Endothelial cell of umbilical vein (primary cell): ENCODE data around the gene SCLY. TPM values are rescaled to one million over a fixed set of nuclear protein-coding genes. Genes with fewer than 3 reads are reported as not detected.

Experiments used
- BruUV-seq: library from RNA; stranded (reverse); fragments of 400-500 nt; replicated peaks from 2 replicates; lab custom pipeline; 2021; lab: Mats Ljungman, UMichigan
- CTCF ChIA-PET: fragments of 300-600, 350-600 bp; sonication (Branson Sonifier 250); formaldehyde crosslinking; loops from one replicate; lab custom pipeline; 2021; ENCODE audit warnings: antibody characterized with exemption, inconsistent platforms; lab: Charles Lee
- POLR2A ChIA-PET: fragments of 300-600, 350-600 bp; sonication (Branson Sonifier 250); formaldehyde crosslinking; loops from one replicate; lab custom pipeline; 2021; ENCODE audit warnings: antibody characterized with exemption, inconsistent platforms; lab: Charles Lee
- DNase-seq: peaks from one replicate; pipeline ENCODE4 v3.0.0-alpha.2; 2011; ENCODE audit warnings: low read depth, low spot score
- FAIRE-seq: peaks from 2 replicates; lab custom pipeline; 2011; peaks lifted over from hg19 to GRCh38; lab: Jason Lieb, UNC
- H2AFZ ChIP-seq: 2 replicates; pipeline ENCODE4 v1.6.0; 2012; ENCODE audit warnings: low read depth, low read length, control low read depth, inconsistent platforms
- H3K27ac ChIP-seq: 2 replicates; pipeline ENCODE4 v1.5.1; 2011; ENCODE audit warnings: low read depth, mild to moderate bottlenecking, control low read depth, low read length, moderate library complexity; ENCODE audit not compliant: insufficient read depth
- H3K27me3 ChIP-seq, 2 experiments: 2 replicates each; pipeline versions ENCODE4 v1.6.0 to v1.6.1; 2011; ENCODE audit warnings: low read length in 2 of 2, mixed read lengths in 1 of 2; ENCODE audit not compliant: control insufficient read depth in 2 of 2, insufficient read depth in 2 of 2
- H3K36me3 ChIP-seq, 2 experiments: 2 replicates in 1 of 2; 3 replicates in 1 of 2; pipeline ENCODE4 v1.5.1; 2011; ENCODE audit warnings: low read length in 2 of 2, mild to moderate bottlenecking in 1 of 2, moderate library complexity in 1 of 2; ENCODE audit not compliant: control insufficient read depth in 2 of 2, insufficient read depth in 2 of 2; ENCODE audit errors: extremely low read depth in 1 of 2
- H3K4me1 ChIP-seq: 3 replicates; pipeline ENCODE4 v1.5.1; 2011; ENCODE audit warnings: mild to moderate bottlenecking, low read length; ENCODE audit not compliant: control insufficient read depth, insufficient read depth; ENCODE audit errors: extremely low read depth
- H3K4me2 ChIP-seq: 2 replicates; pipeline ENCODE4 v1.6.1; 2011; ENCODE audit warnings: low read length, control low read depth, mixed read lengths; ENCODE audit not compliant: insufficient read depth
- H3K4me3 ChIP-seq, 3 experiments: fragments of 200-600 bp in 1 of 3; sonication (generic), shearing (Covaris generic) in 1 of 3; replicated peaks in 1 of 3; 2 replicates each; pipeline ENCODE4 v1.5.1; 2011 to 2016; ENCODE audit warnings: control low read depth in 3 of 3, low read length in 3 of 3, mild to moderate bottlenecking in 2 of 3, inconsistent platforms in 1 of 3, low read depth in 1 of 3, moderate library complexity in 1 of 3; ENCODE audit not compliant: insufficient read depth in 1 of 3
- H3K79me2 ChIP-seq: 2 replicates; pipeline ENCODE4 v1.6.0; 2012; ENCODE audit warnings: low read length, inconsistent platforms; ENCODE audit not compliant: control insufficient read depth, insufficient read depth
- H3K9ac ChIP-seq: replicated peaks from 2 replicates; pipeline ENCODE3; 2011; ENCODE audit warnings: low read length, control low read depth; ENCODE audit not compliant: insufficient read depth; ENCODE audit errors: extremely low read depth
- H3K9me1 ChIP-seq: replicated peaks from 3 replicates; pipeline ENCODE4 v1.6.0; 2011; ENCODE audit warnings: mild to moderate bottlenecking, low read length; ENCODE audit not compliant: control insufficient read depth, insufficient read depth; ENCODE audit errors: extremely low read depth
- H3K9me3 ChIP-seq: replicated peaks from 2 replicates; pipeline ENCODE4 v1.5.1; 2012; ENCODE audit warnings: low read length, inconsistent platforms; ENCODE audit not compliant: control insufficient read depth, insufficient read depth
- H4K20me1 ChIP-seq: replicated peaks from 2 replicates; pipeline ENCODE3; 2011; ENCODE audit warnings: mild to moderate bottlenecking, low read length; ENCODE audit not compliant: control insufficient read depth, insufficient read depth; ENCODE audit errors: extremely low read depth
- EZH2 ChIP-seq: IDR thresholded peaks from 2 replicates; pipeline ENCODE4 v1.6.1; 2012; ENCODE audit warnings: borderline replicate concordance, low read depth, mild to moderate bottlenecking, moderate library complexity, low read length, inconsistent platforms; ENCODE audit not compliant: severe bottlenecking
- FOS ChIP-seq: IDR thresholded peaks from 2 replicates; pipeline ENCODE4 v1.6.1; 2011; ENCODE audit warnings: mild to moderate bottlenecking, low read length, moderate library complexity, borderline replicate concordance; ENCODE audit not compliant: insufficient read depth
- GATA2 ChIP-seq: IDR thresholded peaks from 2 replicates; pipeline ENCODE4 v1.7.0; 2011; ENCODE audit warnings: low read depth, mild to moderate bottlenecking, moderate library complexity, mixed read lengths, low read length; ENCODE audit not compliant: insufficient read length, insufficient read depth
- JUN ChIP-seq: IDR thresholded peaks from 2 replicates; pipeline ENCODE4 v1.6.1; 2011; ENCODE audit warnings: borderline replicate concordance, low read depth; ENCODE audit not compliant: insufficient read length, insufficient read depth
- MYC ChIP-seq: IDR thresholded peaks from one replicate; pipeline ENCODE4 v1.6.1; 2011; ENCODE audit warnings: mild to moderate bottlenecking, low read depth, low read length
- POLR2A ChIP-seq: IDR thresholded peaks from 2 replicates; pipeline ENCODE4 v1.6.1; 2012; ENCODE audit warnings: low read depth, mild to moderate bottlenecking, control low read depth, low read length
- POLR2AphosphoS5 ChIP-seq: IDR thresholded peaks from 2 replicates; pipeline ENCODE4 v1.6.1; 2012; ENCODE audit warnings: low read depth, mild to moderate bottlenecking, control low read depth, low read length, moderate library complexity; ENCODE audit not compliant: insufficient read depth
- dilution Hi-C: fragments of 300-500 bp; cut with MboI; formaldehyde crosslinking; loops from one replicate; pipeline ENCODE4 v1.15.0; 2019; ENCODE audit warnings: low sequenced_read_pairs; ENCODE audit not compliant: extremely low pct_ligation_motif_present
- intact Hi-C: fragments of 100-400 bp; cut with micrococcal nuclease; formaldehyde crosslinking; loops from one replicate; pipeline ENCODE4 v1.10.0; 2022
- polyA plus RNA-seq, 4 experiments: library from polyadenylated mRNA; depleted of rRNA in 3 of 4; stranded (reverse) in 3 of 4; unstranded in 1 of 4; fragments of >200 nt; gene quantifications; 2 replicates each; pipeline versions ENCODE4 v1.2.1 to v1.2.3, GENCODE V29; 2011 to 2012; ENCODE audit warnings: missing spikeins in 1 of 4
- total RNA-seq: library from RNA; stranded (reverse); gene quantifications from 2 replicates; pipeline ENCODE4 v1.2.3, GENCODE V29; 2021
- TF ChIP-seq, protein P1 (sequence below): IDR thresholded peaks from 2 replicates; pipeline ENCODE4 v1.6.1; 2011; ENCODE audit not compliant: insufficient read depth, insufficient read length
- TF ChIP-seq, protein P2 (sequence below), 2 donors: IDR thresholded peaks; 1 replicate in 1 of 2; 2 replicates in 1 of 2; pipeline ENCODE4 v1.5.1; 2011; ENCODE audit warnings: low read length in 2 of 2, mild to moderate bottlenecking in 2 of 2, moderate library complexity in 2 of 2, control low read depth in 1 of 2, inconsistent platforms in 1 of 2, low read depth in 1 of 2; ENCODE audit not compliant: insufficient read depth in 1 of 2; ENCODE audit errors: extremely low read depth in 1 of 2

SCLY gene
- total and polyA plus RNA-seq, 2 donors (not counting 3 experiments of a cell fraction or from before 2014, with no cell fraction given): 22.6 to 32.7 TPM

DNA sequence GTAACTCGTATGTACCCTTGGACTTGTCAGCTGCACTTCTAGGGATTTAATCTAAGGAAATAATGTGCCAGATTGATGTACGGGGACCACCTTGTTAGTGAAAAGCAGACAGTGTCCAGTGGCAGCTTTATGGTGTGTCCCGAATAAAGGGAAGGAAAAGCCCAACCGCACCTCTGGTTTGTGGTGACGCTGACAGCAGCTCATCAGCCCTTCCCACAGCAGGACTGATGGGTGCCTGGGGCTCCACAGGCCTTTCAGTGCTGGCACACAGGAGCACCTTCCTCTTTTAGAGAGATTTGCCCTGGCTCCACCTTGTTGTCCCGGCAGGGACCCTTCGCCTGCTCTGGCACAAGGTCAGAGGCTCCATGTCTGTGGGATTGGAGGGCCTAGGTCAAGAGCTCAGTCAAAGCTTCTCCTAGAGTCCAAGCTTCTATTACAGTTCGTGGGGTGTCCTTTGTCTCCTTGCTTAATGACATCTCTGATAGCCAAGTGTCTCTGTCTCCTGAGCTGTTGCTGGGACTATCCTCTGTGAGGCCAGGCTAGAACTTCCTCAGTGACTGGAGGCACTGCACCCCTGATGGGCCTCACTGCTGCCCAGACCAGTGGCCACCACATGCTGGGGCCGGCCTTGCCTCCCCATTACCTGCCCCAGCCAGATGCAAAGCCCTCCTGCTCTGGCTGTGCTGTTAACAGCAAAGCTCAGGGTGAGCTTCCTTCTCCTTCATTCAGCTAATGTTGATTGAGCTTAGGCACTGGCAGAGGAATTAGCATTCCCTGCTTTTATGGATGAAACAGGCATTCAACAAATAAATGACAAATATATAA lies 33.0 kb upstream of the SCLY start:
- Histone ChIP-seq H3K9me3 (no peaks in the 10 kb centered on the region), H3K9ac (no peak overlapping the region), H3K27me3 (no peaks in the 10 kb centered on the region), H3K4me1 (no peaks in the 10 kb centered on the region), H3K27ac (no peak overlapping the region), H3K4me2 (no peak overlapping the region), H4K20me1 (no peaks in the 10 kb centered on the region), H3K9me1 (no peaks in the 10 kb centered on the region), H3K36me3 (peaks cover 0 to 14% of the 10 kb centered on the region in 2 experiments), H2AFZ (no peak overlapping the region), H3K79me2 (no peaks in the 10 kb centered on the region), H3K4me3 (no peak overlapping the region)
- DNase-seq (no peak), FAIRE-seq (no peak)
- CTCF ChIA-PET: interaction anchor here (0.9 to 1.7 kb wide), 5 partner anchors 9 to 105 kb away, joined by 3 to 7 read pairs (median 4); no protein-coding TSS in a partner anchor
- POLR2A ChIA-PET: no interaction called here
- no TSS peak for BruUV-seq
- intact Hi-C loops (no loop called here), dilution Hi-C loops (no loop called here)
- TF ChIP-seq, protein P1, sequence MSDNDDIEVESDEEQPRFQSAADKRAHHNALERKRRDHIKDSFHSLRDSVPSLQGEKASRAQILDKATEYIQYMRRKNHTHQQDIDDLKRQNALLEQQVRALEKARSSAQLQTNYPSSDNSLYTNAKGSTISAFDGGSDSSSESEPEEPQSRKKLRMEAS: no peak
- TF ChIP-seq FOS (no peak), EZH2 (no peak), POLR2AphosphoS5 (no peak)

GRCh38 chr2:238029853-238030252 lies 30.9 kb upstream of the SCLY start:
- H3K79me2 ChIP-seq: no peaks in the 10 kb centered on the region
- dilution Hi-C loops (no loop called here), intact Hi-C loops (no loop called here)
- TF ChIP-seq GATA2: no peak
- TF ChIP-seq, protein P1: no peak
- no peak for TF ChIP-seq POLR2AphosphoS5
- TF ChIP-seq EZH2: no peak
- no peak for TF ChIP-seq JUN
- no peak for TF ChIP-seq FOS
- TF ChIP-seq, protein P2, sequence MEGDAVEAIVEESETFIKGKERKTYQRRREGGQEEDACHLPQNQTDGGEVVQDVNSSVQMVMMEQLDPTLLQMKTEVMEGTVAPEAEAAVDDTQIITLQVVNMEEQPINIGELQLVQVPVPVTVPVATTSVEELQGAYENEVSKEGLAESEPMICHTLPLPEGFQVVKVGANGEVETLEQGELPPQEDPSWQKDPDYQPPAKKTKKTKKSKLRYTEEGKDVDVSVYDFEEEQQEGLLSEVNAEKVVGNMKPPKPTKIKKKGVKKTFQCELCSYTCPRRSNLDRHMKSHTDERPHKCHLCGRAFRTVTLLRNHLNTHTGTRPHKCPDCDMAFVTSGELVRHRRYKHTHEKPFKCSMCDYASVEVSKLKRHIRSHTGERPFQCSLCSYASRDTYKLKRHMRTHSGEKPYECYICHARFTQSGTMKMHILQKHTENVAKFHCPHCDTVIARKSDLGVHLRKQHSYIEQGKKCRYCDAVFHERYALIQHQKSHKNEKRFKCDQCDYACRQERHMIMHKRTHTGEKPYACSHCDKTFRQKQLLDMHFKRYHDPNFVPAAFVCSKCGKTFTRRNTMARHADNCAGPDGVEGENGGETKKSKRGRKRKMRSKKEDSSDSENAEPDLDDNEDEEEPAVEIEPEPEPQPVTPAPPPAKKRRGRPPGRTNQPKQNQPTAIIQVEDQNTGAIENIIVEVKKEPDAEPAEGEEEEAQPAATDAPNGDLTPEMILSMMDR (IDR thresholded peaks at IDR 0.05; ENCODE audit: extremely low read depth in 1 of 2, insufficient read depth in 1 of 2, low read depth in 1 of 2, low read length in 2 of 2): no peak
- no peak for TF ChIP-seq MYC
- TF ChIP-seq POLR2A: no peak
- POLR2A ChIA-PET: no interaction called here
- no peak overlapping the region for H3K4me3 ChIP-seq
- no peaks in the 10 kb centered on the region for H4K20me1 ChIP-seq
- CTCF ChIA-PET: interaction anchor here (1.3 to 1.7 kb wide), 2 partner anchors 10 to 12 kb away, joined by 3 to 4 read pairs; no protein-coding TSS in a partner anchor
- H3K9me1 ChIP-seq: no peaks in the 10 kb centered on the region
- H3K9ac ChIP-seq: no peak overlapping the region
- peaks cover 0 to 13% of the 10 kb centered on the region in 2 experiments for H3K36me3 ChIP-seq
- BruUV-seq: no TSS peak
- no peaks in the 10 kb centered on the region for H3K27me3 ChIP-seq
- no peak for FAIRE-seq
- no peak overlapping the region for H2AFZ ChIP-seq
- H3K9me3 ChIP-seq: no peaks in the 10 kb centered on the region
- no peaks in the 10 kb centered on the region for H3K4me1 ChIP-seq
- no peak for DNase-seq
- no peak overlapping the region for H3K4me2 ChIP-seq
- no peak overlapping the region for H3K27ac ChIP-seq
